Measurements from ENCODE around the gene RNASE7. TPM values are rescaled to one million over a fixed set of nuclear protein-coding genes. Genes with fewer than 3 reads are reported as not detected.
A peak's percentile ranks its signal among the peaks of the same experiment; 100 is the strongest.
"Not testable (repeated sequence)": the region's sequence is repeated elsewhere in the genome, so short reads cannot be mapped to it uniquely, and the experiment has no call there.

Gene RNASE7
- total RNA-seq, 1 donor from 2014 or later = not detected

- no peak for DNase-seq
These were observed 18.2 kb upstream of the RNASE7 start for GRCh38 chr14:21023817-21024584.

GRCh38 chr14:21024585-21025370 lies 17.4 kb upstream of the RNASE7 start, which contains the start of gene NDRG2:
Gene NDRG2, minus strand, starts transcription at chr14:21025061. Its CDS starts 1,746 bp downstream, at chr14:21023315.
- DNase-seq = peak; percentile 4

GRCh38 chr14:21025371-21026273 lies 16.5 kb upstream of the RNASE7 start:
- DNase-seq = no peak

- no peak for DNase-seq
These were observed 15.7 kb upstream of the RNASE7 start for GRCh38 chr14:21026274-21026987.

GRCh38 chr14:21026988-21027315 lies 15.2 kb upstream of the RNASE7 start:
- no peak for DNase-seq

GRCh38 chr14:21029917-21030316 lies 12.2 kb upstream of the RNASE7 start, which contains the start of gene TPPP2:
Gene TPPP2, plus strand, starts transcription at chr14:21030217. Its CDS starts 365 bp downstream, at chr14:21030582.
- no peak for DNase-seq

GRCh38 chr14:21030531-21030930 lies 11.6 kb upstream of the RNASE7 start:
- DNase-seq = no peak

GRCh38 chr14:21032326-21033132 lies 9.6 kb upstream of the RNASE7 start:
- no peak for DNase-seq

GRCh38 chr14:21033133-21033698 lies 8.9 kb upstream of the RNASE7 start:
- no peak for DNase-seq

- no peak for DNase-seq
These were observed 7.5 kb upstream of the RNASE7 start, which contains the start of gene RNASE13 for GRCh38 chr14:21034707-21035106. Gene RNASE13, minus strand, starts transcription at chr14:21034807. Its CDS starts 519 bp downstream, at chr14:21034288.

GRCh38 chr14:21036751-21037150 lies 5.4 kb upstream of the RNASE7 start:
- DNase-seq = no peak

- no peak for DNase-seq
These were observed 5.0 kb upstream of the RNASE7 start for GRCh38 chr14:21037156-21037555.

GRCh38 chr14:21038441-21039422 lies 3.4 kb upstream of the RNASE7 start:
- peak; percentile 10 for DNase-seq

- peak; percentile 63 for DNase-seq
These were observed 2.4 kb upstream of the RNASE7 start for GRCh38 chr14:21039585-21040369.

- no peak for DNase-seq
These were observed 1.7 kb upstream of the RNASE7 start for GRCh38 chr14:21040370-21040925.

- not testable (repeated sequence) for DNase-seq
These were observed 1.2 kb upstream of the RNASE7 start for GRCh38 chr14:21040941-21041340.

- DNase-seq = no peak
These were observed 756 bp downstream of the RNASE7 start for GRCh38 chr14:21042918-21043317.

- no peak for DNase-seq
These were observed 1.3 kb downstream of the RNASE7 start for GRCh38 chr14:21043387-21043973.
